Kidney (tissue), 14 donors: Measurements from ENCODE around the gene DLGAP4. TPM values are rescaled to one million over a fixed set of nuclear protein-coding genes. Genes with fewer than 3 reads are reported as not detected.

Source experiments
- DNase-seq, 5 donors: peaks; one replicate each; pipeline ENCODE4 v3.0.0-alpha.2; 2013 to 2020
- FAIRE-seq: peaks from 2 replicates; lab custom pipeline; 2012; peaks lifted over from hg19 to GRCh38; lab: Jason Lieb, UNC
- H3K27ac ChIP-seq, 2 donors: one replicate each; pipeline ENCODE4 v1.7.0; 2013; ENCODE audit warnings: low read depth in 2 of 2, low read length in 2 of 2, inconsistent platforms in 1 of 2
- H3K27me3 ChIP-seq: one replicate; pipeline ENCODE4 v1.7.1; 2013; ENCODE audit warnings: low read length, inconsistent platforms; ENCODE audit not compliant: control insufficient read depth, insufficient read depth
- H3K36me3 ChIP-seq, 3 donors: one replicate each; pipeline versions ENCODE4 v1.7.0 to v1.7.1; 2013; ENCODE audit warnings: low read length in 3 of 3, control low read depth in 1 of 3, inconsistent platforms in 1 of 3; ENCODE audit not compliant: insufficient read depth in 3 of 3, control insufficient read depth in 2 of 3
- H3K4me1 ChIP-seq, 3 donors: one replicate each; pipeline versions ENCODE4 v1.7.0 to v1.7.1; 2013; ENCODE audit warnings: low read length in 3 of 3, inconsistent platforms in 1 of 3, low read depth in 1 of 3; ENCODE audit not compliant: control insufficient read depth in 2 of 3, insufficient read depth in 2 of 3
- H3K4me3 ChIP-seq, 3 donors: one replicate each; pipeline versions ENCODE4 v1.7.0 to v1.8.1; 2013; ENCODE audit warnings: low read length in 3 of 3, control low read depth in 1 of 3, inconsistent platforms in 1 of 3
- H3K9ac ChIP-seq, 3 donors: one replicate each; pipeline versions ENCODE4 v1.7.0 to v1.7.1; 2013; ENCODE audit warnings: low read length in 3 of 3, control low read depth in 1 of 3, inconsistent platforms in 1 of 3
- H3K9me3 ChIP-seq, 3 donors: one replicate each; pipeline versions ENCODE4 v1.7.0 to v1.7.1; 2013; ENCODE audit warnings: low read length in 3 of 3, control low read depth in 1 of 3, inconsistent platforms in 1 of 3; ENCODE audit not compliant: control insufficient read depth in 2 of 3, insufficient read depth in 1 of 3
- CTCF ChIP-seq: IDR thresholded peaks from 3 replicates; pipeline ENCODE4 v1.5.1; 2012; ENCODE audit warnings: mild to moderate bottlenecking, moderate library complexity, borderline replicate concordance; ENCODE audit not compliant: insufficient read depth; ENCODE audit errors: extremely low read depth
- intact Hi-C: fragments of 100-400 bp; cut with DNase I; formaldehyde crosslinking; loops from one replicate; pipeline ENCODE4 v1.11.1; 2022
- polyA plus RNA-seq: library from polyadenylated mRNA; stranded (reverse); fragments of 350-450 nt; fragmentation: Illumina TruSeq; extraction: RNeasy Lipid Tissue Mini Kit (QIAGEN cat#74804); gene quantifications from one replicate; pipeline ENCODE4 v1.2.3, GENCODE V29; 2014; ENCODE audit warnings: low read depth, low replicate concordance; ENCODE audit not compliant: insufficient read depth
- total RNA-seq: library from RNA; stranded (reverse); fragmentation: NEBNext Ultra II Directional; extraction: Animal tissue kit (Norgen Biotek cat#: 25700); gene quantifications from one replicate; pipeline ENCODE4 v1.2.1, GENCODE V29; 2021
- donor health status: control.
- donor health status: control.
- donor health status: control.
- donor health status: control.
- donor health status: control.
- donor health status: DM: yes; HTN: yes; CAD: no.
- donor health status: Normal renal cell carcinoma (clear cell type).

DLGAP4 gene
- total and polyA plus RNA-seq, 2 donors from 2014 or later, result 19.6 to 62.4 TPM

DNA sequence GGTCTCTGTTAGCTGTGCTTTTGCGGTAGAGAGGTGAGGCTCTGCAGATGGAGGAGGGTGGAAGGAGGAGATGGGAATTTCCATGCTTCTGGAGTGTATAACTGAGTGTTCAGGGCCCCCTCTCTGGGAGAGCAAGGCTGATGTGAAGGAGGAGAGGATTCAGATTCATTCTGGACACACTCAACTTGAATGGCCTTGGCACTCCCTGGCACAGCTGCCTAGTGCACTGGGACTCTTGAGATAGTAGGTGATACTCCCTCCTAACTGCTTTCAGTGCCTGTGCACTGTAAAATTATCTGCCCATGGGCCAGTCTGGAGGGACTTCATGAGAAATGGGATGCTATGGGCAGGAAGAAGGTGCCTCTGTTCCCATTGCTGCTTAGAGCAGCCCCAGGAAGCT is 180.9 kb downstream of the DLGAP4 start:
- DNase-seq (no peak), FAIRE-seq (no peak)
- Histone ChIP-seq H3K27ac (no peak overlapping the region), H3K36me3 (peaks cover 0 to 2% (median 0%) of the 10 kb centered on the region in 3 donors), H3K9me3 (no peaks in the 10 kb centered on the region), H3K4me3 (no peak overlapping the region), H3K4me1 (peaks cover 0 to 21% (median 12%) of the 10 kb centered on the region in 3 donors), H3K27me3 (no peaks in the 10 kb centered on the region), H3K9ac (no peak overlapping the region)
- intact Hi-C loops, result no loop called here
- no peak for TF ChIP-seq CTCF

- DNase-seq (no peak), FAIRE-seq (no peak)
- Histone ChIP-seq H3K9ac (no peak overlapping the region), H3K4me1 (peaks cover 0 to 14% (median 7%) of the 10 kb centered on the region in 3 donors), H3K4me3 (no peak overlapping the region), H3K27ac (no peak overlapping the region), H3K9me3 (no peaks in the 10 kb centered on the region), H3K36me3 (peaks cover 0 to 2% (median 0%) of the 10 kb centered on the region in 3 donors), H3K27me3 (no peaks in the 10 kb centered on the region)
- intact Hi-C loops, result no loop called here
- TF ChIP-seq CTCF, result no peak
Measured at GRCh38 chr20:36490191-36490590, 184.1 kb downstream of the DLGAP4 start.

DNA sequence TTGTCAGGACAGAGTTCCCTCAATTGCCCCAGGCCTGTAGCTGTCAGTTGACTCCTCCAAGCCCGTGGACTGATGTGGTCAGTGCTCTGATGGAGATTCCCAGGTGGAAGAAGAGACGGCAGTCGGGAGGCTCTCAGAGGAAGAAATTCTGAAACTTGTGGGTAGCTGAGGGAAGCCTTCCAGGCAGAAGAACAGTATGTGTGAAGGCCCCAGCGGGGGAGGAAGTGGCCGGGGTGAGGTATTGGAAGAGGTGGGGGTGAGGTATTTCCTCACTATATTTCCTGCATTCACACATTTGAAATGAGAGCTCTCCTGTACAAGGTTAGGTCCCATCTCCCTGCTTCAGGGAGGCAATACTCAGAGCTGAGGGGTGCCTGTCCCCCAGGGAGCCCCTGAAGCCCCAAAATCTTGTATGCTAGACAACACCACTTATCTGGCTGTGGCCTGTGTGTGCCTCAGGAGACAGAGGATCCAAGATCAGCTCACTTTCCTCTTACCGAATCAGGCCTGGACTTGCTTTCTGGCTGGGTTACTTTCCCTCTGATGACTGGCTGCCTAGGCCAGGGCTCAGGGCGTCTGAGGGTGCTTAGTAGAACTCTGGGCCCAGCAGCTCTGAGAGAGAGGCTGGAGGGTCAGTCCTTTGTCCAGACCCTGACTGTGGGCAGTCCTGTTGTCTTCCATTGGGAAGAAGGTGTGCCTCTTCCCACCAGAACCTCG is 185.9 kb downstream of the DLGAP4 start:
- Histone ChIP-seq H3K27ac (no peak overlapping the region), H3K9me3 (no peaks in the 10 kb centered on the region), H3K9ac (no peak overlapping the region), H3K4me3 (no peak overlapping the region), H3K27me3 (no peaks in the 10 kb centered on the region), H3K36me3 (peaks cover under 1 to 6% (median 4%) of the 10 kb centered on the region in 3 donors), H3K4me1 (peaks cover 0 to 14% (median 7%) of the 10 kb centered on the region in 3 donors)
- no peak for DNase-seq
- no peak for TF ChIP-seq CTCF
- intact Hi-C loops, result no loop called here
- no peak for FAIRE-seq
